GM21619 (cell line): ENCODE results near the gene AFF1.
"Not testable (repeated sequence)": the region's sequence is repeated elsewhere in the genome, so short reads cannot be mapped to it uniquely, and the experiment has no call there.

Experiments
- ATAC-seq: cut with Tn5 transposase; IDR thresholded peaks from one replicate; pipeline ENCODE4 v1.9.1; 2021; ENCODE audit not compliant: unreplicated experiment

AFF1 gene

GRCh38 chr4:87033902-87034301, 99.1 kb downstream of the AFF1 start:
- ATAC-seq: no peak

DNA sequence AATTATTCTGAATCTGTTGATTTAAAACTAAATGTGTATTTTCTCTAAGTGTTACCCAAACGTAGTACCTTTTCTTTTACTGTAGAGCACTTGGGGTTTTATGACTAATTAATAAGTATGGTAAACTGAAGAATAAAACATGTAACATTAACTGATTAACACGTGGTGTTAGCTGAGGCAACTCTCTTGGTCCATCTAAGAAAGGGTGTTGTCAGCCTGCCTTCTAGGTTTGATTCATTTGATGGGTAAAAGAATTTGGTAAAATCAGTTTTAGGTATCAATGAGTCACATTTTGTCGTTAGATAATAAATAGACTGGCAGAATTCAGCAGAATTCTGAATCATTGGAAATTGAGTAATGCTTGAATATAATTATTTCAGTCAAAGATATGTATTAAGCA, 99.7 kb downstream of the AFF1 start:
- no peak for ATAC-seq

DNA sequence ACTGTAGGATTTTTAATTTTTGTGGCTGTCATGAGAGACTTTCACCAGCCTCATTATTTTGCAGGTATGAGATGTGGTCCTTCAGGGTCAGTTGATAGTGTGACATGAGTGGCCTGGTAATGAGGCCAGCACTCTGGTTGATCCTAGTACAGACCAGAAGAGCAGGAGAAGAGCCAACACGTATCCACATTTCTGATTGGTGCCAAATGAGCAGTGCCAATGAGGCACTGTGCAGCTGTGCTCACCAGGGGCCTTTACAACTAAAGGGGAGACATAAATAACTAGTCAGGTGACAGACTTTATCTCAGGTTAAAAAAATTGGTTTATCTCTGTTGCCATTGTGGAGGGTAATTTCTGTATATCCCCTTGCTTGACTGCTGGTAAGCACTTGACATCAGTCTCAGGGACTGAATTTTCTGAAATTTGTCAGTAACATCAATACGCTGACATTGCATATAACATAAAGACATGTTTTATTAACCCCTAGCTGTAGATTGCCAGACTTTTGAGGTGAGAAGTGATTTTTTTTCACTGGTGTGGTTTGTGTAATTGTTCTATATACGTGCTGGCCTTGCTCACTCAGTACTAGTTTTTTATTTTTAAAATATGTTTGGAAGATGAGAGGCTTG, 101.2 kb downstream of the AFF1 start:
- no peak for ATAC-seq

DNA sequence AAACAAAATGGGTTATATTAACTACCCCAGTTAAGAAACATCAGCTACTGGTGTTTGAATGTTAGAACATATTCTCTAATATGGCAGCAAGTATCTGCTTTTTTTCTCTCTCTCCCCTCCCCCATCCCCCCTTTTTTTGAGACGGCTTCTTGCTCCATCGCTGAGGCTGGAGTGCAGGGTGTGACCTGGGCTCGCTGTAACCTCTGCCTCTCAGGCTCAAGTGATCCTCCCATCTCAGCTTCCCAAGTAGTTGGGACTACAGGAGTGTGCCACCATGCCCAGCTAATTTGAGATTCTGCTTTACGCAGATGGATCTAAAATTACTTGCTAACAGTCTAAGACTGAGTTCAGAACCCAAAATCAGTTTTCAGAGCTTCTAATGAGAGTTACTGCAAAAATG, 101.9 kb downstream of the AFF1 start:
- ATAC-seq: no peak

DNA sequence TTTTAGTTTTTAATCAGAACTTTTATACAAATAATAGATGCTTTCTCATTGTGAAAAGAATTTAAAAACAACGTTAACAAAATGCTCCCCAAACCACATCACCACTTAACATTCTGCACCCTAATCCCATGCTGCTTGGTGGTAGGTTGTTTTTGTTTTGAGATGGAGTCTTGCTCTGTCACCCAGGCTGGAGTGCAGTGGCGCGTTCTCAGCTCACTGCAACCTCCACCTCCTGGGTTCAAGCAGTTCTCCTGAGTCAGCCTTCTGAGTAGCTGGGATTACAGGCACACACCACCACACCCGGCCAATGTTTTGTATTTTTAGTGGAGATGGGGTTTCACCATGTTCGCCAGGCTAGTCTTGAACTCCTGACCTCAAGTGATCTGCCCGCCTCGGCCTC, 102.4 kb downstream of the AFF1 start:
- not testable (repeated sequence) for ATAC-seq

GRCh38 chr4:87037671-87038334, 103.0 kb downstream of the AFF1 start:
- ATAC-seq: no peak

- peak; percentile 52 for ATAC-seq
Observed at GRCh38 chr4:87038837-87039615, 104.2 kb downstream of the AFF1 start.

- ATAC-seq: no peak
Observed at GRCh38 chr4:87041141-87041540, 106.3 kb downstream of the AFF1 start.

GRCh38 chr4:87042221-87042620, 107.4 kb downstream of the AFF1 start:
- ATAC-seq: no peak

DNA sequence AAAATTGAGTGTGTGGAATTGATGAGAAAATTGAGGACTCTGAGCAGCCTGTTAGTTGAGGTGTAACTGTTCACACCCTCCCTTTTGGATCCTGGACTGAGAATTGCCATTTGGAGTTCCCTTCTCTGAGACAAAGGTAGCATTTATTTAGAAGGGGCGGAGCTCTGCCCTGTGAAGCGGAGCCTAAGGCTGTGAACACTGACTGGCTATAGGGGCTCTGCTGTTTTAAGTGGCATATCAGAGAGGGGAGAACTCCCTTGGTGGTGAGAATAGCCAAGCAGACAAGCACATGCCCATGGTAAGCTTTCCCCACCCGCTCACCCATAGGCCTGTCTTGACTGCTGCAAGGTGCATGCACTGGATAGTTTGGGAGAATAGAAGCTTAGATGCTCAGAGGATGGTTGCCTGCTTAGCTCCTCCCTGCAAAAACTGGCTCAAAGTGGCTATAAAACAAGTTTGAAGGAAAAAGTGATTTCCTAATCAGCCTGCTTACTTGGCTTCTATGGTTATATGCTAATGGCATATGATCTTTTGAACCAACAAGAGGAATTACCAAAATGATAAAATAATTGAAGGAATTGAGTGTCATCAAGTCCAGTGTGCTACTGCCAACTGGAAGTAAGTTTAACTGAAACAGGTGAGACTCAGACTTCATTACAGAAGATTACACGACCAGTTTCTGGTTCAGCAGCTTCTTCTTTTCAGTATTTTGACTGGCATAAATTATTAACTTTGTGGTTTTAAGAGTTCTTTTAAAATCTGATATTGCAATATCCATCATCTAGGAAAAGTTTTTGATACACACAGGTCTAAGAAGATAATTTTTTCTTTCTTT, 108.4 kb downstream of the AFF1 start:
- peak; percentile 42 for ATAC-seq

DNA sequence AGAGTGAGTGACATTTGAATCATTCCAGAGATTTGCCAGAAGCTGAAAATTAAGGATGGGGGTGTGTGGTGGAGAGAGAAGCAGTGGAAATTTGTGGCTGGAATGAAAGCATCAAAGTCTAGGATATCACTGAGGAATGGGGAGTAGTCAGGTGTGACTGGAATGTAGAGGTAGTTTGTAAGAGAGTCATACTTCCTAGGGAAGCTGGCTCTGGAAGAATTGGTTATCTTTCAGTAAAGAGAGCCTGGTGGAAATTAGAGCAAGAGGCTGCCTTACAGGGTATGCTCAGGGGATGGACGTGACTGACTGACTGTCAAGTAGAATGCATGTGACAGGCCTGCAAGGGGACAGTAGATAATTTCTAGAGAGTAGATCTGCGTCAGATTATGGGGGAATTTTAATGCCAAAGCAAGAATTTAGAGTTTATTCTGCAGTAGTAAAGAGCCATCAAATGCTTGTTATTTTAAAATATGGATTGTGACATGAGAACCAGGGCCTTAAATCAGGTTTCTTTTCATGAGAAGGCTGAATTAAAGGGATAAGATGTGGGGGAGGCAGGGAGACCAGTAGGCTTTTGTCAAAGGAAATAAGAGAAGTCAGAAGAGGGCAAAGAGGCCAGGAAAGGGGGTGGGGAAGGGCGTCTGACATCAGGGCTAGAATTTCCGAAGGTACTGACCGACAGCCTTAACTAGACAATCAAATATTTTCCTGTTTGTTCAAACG, 109.9 kb downstream of the AFF1 start:
- no peak for ATAC-seq

GRCh38 chr4:87045234-87045558, 110.4 kb downstream of the AFF1 start:
- ATAC-seq: no peak

DNA sequence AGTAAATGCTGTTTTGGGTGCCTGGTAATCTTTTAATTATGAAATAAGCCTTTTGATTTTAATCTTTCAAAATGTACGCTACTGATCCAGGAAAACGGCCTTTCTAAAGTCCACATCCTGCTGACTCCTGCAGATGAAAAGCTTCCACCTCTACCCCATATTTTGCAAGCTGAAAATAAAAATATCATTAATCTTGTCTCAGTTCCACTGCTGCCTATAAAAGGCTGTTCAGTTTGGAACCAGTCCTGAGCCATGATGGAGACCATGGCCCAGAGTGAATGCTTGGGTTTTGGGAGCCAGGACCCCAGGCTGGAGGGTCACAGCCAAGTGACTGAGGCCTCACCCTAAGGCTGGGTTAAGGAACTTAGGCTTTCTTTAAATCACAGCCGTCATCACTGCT, 110.8 kb downstream of the AFF1 start:
- no peak for ATAC-seq

DNA sequence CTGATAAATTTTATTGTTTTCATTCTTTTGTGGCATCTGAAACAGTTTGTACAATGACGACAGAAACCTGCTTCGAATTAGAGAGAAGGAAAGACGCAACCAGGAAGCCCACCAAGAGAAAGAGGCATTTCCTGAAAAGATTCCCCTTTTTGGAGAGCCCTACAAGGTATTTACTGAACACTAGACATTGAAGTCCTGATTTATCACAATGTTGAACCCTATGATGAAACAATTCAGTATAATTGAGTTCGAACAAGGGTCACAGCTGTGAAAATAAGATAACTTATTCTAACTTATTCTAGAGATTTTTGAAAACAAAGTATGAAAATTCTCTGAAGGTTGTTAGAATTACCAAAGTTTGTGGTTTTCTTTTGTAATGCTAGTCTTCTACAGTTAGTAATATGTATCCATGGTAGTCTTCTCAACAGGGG, 111.3 kb downstream of the AFF1 start:
- ATAC-seq: no peak

GRCh38 chr4:87047281-87047798, 112.5 kb downstream of the AFF1 start:
- no peak for ATAC-seq

DNA sequence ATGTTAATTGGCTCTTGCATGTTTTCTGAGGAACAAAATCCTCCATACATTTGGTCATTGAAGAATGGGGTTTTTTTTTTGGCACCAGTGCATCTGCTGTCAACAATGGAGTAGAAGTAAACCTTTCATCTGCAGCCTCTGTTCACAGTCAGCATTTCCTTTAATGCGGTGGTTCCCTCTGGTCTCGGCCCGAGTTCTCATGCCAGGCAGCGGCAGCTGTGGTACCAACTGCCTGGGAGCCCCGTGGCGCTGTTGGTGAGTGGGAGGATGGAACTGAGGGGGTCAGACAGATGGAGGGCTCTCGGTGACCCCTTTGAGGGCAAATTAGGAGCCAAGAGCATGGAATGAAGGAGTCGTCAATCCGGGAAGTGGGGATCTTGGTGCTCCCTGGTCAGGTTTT, 114.7 kb downstream of the AFF1 start:
- no peak for ATAC-seq

- no peak for ATAC-seq
Observed at GRCh38 chr4:87050596-87050995, 115.8 kb downstream of the AFF1 start.

- ATAC-seq: no peak
Observed at GRCh38 chr4:87051121-87051713, 116.4 kb downstream of the AFF1 start.

DNA sequence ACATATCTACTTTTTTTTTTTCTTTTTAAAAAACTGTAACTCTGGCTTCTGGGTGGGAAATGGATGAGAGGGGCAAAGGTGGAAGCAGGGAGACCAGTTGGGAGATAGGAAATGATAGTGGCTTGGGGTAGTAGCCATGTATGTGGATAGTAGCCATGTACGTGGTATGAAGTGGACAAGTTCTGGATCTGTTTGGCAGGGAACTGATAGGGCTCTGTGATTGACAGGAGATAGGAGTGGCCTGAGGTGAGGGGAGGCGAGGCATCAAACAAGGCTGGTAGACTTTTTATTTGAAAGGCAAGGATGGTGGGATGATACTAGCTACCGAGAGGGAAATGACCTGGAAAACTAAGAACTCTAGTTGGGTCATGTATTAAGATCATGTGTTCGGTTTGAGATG, 117.8 kb downstream of the AFF1 start:
- no peak for ATAC-seq

DNA sequence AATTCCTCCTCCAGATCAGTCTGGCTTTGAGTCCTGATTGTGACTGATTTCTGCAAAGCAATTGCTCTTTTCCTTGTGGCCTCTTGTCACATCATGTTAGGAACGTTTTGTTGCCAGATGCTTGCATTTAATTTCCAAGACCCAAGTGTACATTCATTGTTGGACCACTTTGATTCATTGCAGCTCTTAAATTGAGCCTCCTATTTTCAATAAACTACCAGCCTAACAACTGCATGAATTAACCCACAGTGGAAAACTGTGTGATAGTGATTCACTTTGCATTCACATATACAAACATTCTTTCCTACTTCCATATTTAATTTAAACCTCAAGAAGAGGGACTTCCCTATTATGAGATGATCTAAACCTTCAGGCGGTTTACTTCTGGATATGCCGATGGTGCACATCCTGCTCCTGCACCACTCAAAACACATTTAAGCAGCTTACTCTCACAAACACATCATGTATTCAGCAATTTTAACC, 118.4 kb downstream of the AFF1 start:
- no peak for ATAC-seq
